AG04450 (cell line): ENCODE results near the gene ACYP2. TPM values are rescaled to one million over a fixed set of nuclear protein-coding genes. Genes with fewer than 3 reads are reported as not detected.
A peak's percentile ranks its signal among the peaks of the same experiment; 100 is the strongest.

Experiments
- CTCF ChIA-PET: fragments of 300-600, 350-600 bp; formaldehyde crosslinking; extraction: SDS; loops from one replicate; lab custom pipeline; 2022; ENCODE audit warnings: antibody characterized with exemption, inconsistent platforms; lab: Charles Lee
- POLR2A ChIA-PET: fragments of 350-600 bp; formaldehyde crosslinking; extraction: SDS; loops from one replicate; lab custom pipeline; 2021; ENCODE audit warnings: antibody characterized with exemption, inconsistent platforms; lab: Yijun Ruan, JAX
- DNase-seq: peaks from one replicate; pipeline ENCODE4 v3.0.0-alpha.2; 2011; ENCODE audit warnings: low read depth, low spot score
- H3K27ac ChIP-seq: one replicate; pipeline ENCODE4 v1.5.1; 2012; ENCODE audit warnings: low read depth, low read length, control low read depth
- H3K27me3 ChIP-seq: one replicate; pipeline ENCODE4 v1.6.0; 2012; ENCODE audit warnings: low read length; ENCODE audit not compliant: control insufficient read depth, insufficient read depth
- H3K4me3 ChIP-seq: 2 replicates; pipeline ENCODE4 v1.5.1; 2011; ENCODE audit warnings: mild to moderate bottlenecking, low read depth, low read length, control low read depth
- H3K9me3 ChIP-seq: 2 replicates; pipeline ENCODE4 v1.5.1; 2012; ENCODE audit warnings: low read length; ENCODE audit not compliant: control insufficient read depth, insufficient read depth
- polyA plus RNA-seq: library from polyadenylated mRNA; depleted of rRNA; stranded (reverse); fragments of >200 nt; gene quantifications from 2 replicates; pipeline ENCODE4 v1.2.3, GENCODE V29; 2011
- TF ChIP-seq, protein P1 (sequence below): IDR thresholded peaks from 2 replicates; pipeline ENCODE4 v1.5.1; 2011; ENCODE audit warnings: low read depth, low read length, control low read depth, inconsistent platforms

Gene ACYP2
- polyA plus RNA-seq, 1 experiment: 8.1 TPM

DNA sequence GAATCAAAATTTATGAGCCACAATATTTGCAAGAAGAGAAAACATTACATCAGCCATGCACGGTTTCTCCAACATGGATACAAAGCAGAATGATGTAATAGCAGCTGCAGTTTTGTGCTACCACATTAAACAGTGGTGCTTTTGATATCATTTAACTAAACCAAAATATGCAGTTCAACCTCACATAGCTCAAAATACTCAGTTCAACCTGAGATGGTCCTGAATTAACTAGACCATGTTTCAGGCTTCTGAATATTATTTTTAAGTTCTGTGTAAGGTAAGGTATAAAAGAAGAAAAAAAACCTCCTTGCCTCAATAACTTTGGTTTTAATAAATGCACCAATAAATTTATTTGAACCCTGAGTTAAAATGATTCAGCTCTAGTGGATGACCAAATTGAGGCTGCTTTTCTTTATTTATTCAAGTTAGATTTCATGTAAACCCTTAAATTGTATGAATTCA, 159.4 kb downstream of the ACYP2 start:
- ChIA-PET POLR2A (no interaction called here), CTCF (interaction anchor here (1.4 to 1.7 kb wide), 2 partner anchors 9 to 67 kb away, joined by 4 to 5 read pairs; no protein-coding TSS in a partner anchor)
- no peaks in the 10 kb centered on the region for H3K9me3 ChIP-seq
- no peak overlapping the region for H3K4me3 ChIP-seq
- H3K27me3 ChIP-seq: no peaks in the 10 kb centered on the region
- DNase-seq: peak; percentile 59
- TF ChIP-seq, protein P1, sequence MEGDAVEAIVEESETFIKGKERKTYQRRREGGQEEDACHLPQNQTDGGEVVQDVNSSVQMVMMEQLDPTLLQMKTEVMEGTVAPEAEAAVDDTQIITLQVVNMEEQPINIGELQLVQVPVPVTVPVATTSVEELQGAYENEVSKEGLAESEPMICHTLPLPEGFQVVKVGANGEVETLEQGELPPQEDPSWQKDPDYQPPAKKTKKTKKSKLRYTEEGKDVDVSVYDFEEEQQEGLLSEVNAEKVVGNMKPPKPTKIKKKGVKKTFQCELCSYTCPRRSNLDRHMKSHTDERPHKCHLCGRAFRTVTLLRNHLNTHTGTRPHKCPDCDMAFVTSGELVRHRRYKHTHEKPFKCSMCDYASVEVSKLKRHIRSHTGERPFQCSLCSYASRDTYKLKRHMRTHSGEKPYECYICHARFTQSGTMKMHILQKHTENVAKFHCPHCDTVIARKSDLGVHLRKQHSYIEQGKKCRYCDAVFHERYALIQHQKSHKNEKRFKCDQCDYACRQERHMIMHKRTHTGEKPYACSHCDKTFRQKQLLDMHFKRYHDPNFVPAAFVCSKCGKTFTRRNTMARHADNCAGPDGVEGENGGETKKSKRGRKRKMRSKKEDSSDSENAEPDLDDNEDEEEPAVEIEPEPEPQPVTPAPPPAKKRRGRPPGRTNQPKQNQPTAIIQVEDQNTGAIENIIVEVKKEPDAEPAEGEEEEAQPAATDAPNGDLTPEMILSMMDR: no peak
- H3K27ac ChIP-seq: no peak overlapping the region

DNA sequence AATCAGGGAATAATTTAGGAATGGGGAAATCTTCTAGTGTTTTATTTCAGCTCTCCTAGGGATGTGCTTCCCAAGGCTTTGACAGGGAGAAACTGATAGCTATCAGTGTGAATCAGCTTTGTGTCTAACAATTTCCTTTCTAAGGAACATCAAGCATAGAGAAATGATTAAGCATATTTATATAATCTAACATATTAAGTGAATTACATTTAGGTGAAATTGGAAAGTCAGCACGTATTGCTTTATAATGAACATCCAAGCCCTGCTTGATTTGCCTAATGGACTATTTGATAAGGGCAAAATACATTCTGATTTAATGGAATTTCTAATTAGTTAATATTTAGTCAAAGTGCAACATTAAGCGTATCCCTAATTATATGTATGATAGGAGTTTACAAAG, 160.1 kb downstream of the ACYP2 start:
- DNase-seq: no peak
- H3K27me3 ChIP-seq: no peaks in the 10 kb centered on the region
- POLR2A ChIA-PET: no interaction called here
- CTCF ChIA-PET: interaction anchor here (1.4 to 1.7 kb wide), 2 partner anchors 8 to 68 kb away, joined by 4 to 5 read pairs; no protein-coding TSS in a partner anchor
- H3K9me3 ChIP-seq: no peaks in the 10 kb centered on the region
- TF ChIP-seq, protein P1: no peak
- no peak overlapping the region for H3K27ac ChIP-seq
- no peak overlapping the region for H3K4me3 ChIP-seq

DNA sequence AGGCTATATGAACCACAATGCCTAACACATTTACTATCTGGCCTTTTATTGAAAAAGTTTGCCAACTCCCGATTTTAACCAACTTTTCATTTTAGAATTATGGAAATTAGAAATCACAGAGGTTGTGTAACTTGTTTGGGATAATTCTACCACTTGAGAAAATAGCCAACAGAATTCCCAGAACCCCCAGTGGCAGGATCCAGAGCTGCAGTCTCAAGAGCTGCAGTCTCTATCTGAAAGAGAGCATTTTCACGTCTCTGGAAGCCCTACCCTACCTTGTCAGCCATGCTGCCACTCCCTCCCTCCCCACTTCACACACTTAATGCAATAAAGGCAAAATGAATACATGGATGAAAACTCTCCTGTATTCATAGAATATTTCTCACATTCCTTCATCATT, 164.0 kb downstream of the ACYP2 start:
- ChIA-PET POLR2A (no interaction called here), CTCF (interaction anchor here (1.4 kb wide), 1 partner anchor 9 kb away, joined by 3 read pairs; no protein-coding TSS in a partner anchor)
- Histone ChIP-seq H3K4me3 (no peak overlapping the region), H3K9me3 (no peaks in the 10 kb centered on the region), H3K27me3 (no peaks in the 10 kb centered on the region), H3K27ac (no peak overlapping the region)
- no peak for DNase-seq
- TF ChIP-seq, protein P1: peak; percentile 49

DNA sequence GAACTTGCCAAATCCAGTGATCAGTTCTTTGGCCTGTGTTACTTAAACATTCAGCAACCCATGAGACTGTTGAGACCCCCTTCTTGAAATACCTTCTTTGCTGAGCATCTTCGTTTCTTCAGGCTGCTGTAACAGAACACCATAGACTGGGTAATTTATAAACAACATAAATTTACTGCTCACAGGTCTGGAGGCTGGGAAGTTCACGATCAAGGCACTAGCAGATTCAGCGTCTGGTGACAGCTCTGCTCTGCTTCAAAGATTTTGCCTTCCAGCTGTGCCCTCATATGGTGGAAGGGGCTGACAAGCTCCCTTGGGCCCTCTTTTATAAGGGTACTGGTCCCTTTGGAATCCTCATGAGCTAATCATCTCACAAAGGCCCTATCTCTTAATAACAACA, 169.4 kb downstream of the ACYP2 start:
- Histone ChIP-seq H3K27ac (no peak overlapping the region), H3K27me3 (no peaks in the 10 kb centered on the region), H3K9me3 (peaks cover under 1% of the 10 kb centered on the region; the same call in 1 of the 2 replicates), H3K4me3 (no peak overlapping the region)
- ChIA-PET POLR2A (no interaction called here), CTCF (no interaction called here)
- DNase-seq: no peak
- TF ChIP-seq, protein P1: no peak

DNA sequence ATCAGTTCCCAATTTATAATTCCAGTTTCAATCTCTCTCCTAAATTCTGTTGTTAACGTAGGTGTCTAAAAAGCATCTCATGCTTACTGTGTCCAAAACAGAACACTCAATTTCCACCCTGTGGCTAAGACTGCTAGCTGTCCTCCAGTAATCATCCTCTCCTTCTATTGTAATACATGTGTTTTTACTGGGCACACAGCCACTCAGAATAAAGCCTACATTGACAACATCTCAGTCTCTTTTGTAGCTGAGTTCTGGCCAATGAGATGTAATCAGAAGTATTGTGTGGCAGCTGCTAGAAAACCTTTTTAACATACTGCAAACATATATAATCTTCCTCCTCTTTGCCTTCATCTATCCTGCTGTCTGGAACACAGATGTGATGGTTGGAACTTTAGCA, 170.0 kb downstream of the ACYP2 start:
- no peak overlapping the region for H3K27ac ChIP-seq
- H3K4me3 ChIP-seq: no peak overlapping the region
- H3K27me3 ChIP-seq: no peaks in the 10 kb centered on the region
- TF ChIP-seq, protein P1: no peak
- POLR2A ChIA-PET: no interaction called here
- peaks cover 3% of the 10 kb centered on the region; the same call in 1 of the 2 replicates for H3K9me3 ChIP-seq
- no peak for DNase-seq
- CTCF ChIA-PET: no interaction called here
